Adrenal gland (tissue), 5 donors: ENCODE results near the gene RAD51B.

Experiments
- POLR2A ChIP-seq, 2 donors: fragments of 450-650 bp; IDR thresholded peaks; one replicate each; pipeline ENCODE4 v1.6.1; 2017; ENCODE audit warnings: antibody characterized with exemption in 2 of 2, mild to moderate bottlenecking in 2 of 2, moderate library complexity in 1 of 2
- TF ChIP-seq, protein P1 (sequence below), 6 experiments: fragments of 450-650 bp in 4 of 6; fragments of 200-600 bp in 2 of 6; sonication (generic) in 1 of 6; IDR thresholded peaks; 1 replicate in 5 of 6; 2 replicates in 1 of 6; pipeline versions ENCODE4 v1.5.1 to v1.8.0; 2016 to 2021; ENCODE audit warnings: antibody characterized with exemption in 6 of 6, mild to moderate bottlenecking in 2 of 6, moderate library complexity in 1 of 6
- donor health status: DM: no; HTN: no; CAD: no.

DNA sequence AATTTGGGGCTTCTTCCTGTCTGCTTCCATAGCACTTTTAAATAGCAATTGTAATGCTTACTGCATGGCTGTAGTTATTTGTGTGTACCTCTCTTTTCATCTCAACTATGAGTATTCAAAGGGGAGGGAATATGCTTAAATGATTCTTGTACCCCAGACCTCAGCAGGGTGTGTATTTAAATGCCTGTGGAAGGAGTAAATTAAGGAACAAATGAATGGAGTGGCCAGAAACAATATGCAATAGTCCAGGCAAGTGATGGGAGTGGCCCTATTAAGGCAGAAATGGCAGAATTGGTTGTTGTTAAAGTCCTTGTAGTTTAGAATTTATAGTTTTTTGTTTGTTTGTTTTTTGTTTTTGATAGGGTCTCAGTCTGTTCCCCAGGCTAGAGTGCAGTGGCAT lies 1.5 kb downstream of the RAD51B start:
- TF ChIP-seq, protein P1, sequence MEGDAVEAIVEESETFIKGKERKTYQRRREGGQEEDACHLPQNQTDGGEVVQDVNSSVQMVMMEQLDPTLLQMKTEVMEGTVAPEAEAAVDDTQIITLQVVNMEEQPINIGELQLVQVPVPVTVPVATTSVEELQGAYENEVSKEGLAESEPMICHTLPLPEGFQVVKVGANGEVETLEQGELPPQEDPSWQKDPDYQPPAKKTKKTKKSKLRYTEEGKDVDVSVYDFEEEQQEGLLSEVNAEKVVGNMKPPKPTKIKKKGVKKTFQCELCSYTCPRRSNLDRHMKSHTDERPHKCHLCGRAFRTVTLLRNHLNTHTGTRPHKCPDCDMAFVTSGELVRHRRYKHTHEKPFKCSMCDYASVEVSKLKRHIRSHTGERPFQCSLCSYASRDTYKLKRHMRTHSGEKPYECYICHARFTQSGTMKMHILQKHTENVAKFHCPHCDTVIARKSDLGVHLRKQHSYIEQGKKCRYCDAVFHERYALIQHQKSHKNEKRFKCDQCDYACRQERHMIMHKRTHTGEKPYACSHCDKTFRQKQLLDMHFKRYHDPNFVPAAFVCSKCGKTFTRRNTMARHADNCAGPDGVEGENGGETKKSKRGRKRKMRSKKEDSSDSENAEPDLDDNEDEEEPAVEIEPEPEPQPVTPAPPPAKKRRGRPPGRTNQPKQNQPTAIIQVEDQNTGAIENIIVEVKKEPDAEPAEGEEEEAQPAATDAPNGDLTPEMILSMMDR (IDR thresholded peaks at IDR 0.05), result no peak
- no peak for TF ChIP-seq POLR2A (IDR thresholded peaks at IDR 0.05)
